Stimulated activated naive CD8-positive, alpha-beta T cell treated with anti-CD3 and anti-CD28 coated beads, Interleukin-15, Interleukin-2, amounts not matched to agents 100 ng/mL and 50 ng/mL, for 24 hours (primary cell): ENCODE measurements around the gene CYB5D1.

ENCODE experiments used
- H3K27ac Mint-ChIP-seq: one replicate; pipeline ENCODE4 v1.8.0; 2021; ENCODE audit warnings: mild to moderate bottlenecking, mixed read lengths
- H3K27me3 Mint-ChIP-seq: one replicate; pipeline ENCODE4 v1.8.0; 2021; ENCODE audit warnings: mixed read lengths
- H3K36me3 Mint-ChIP-seq: one replicate; pipeline ENCODE4 v1.8.0; 2021; ENCODE audit warnings: low read depth, mixed read lengths
- H3K4me1 Mint-ChIP-seq: one replicate; pipeline ENCODE4 v1.8.0; 2021; ENCODE audit warnings: low read depth, mixed read lengths
- H3K4me3 Mint-ChIP-seq: one replicate; pipeline ENCODE4 v1.8.0; 2021; ENCODE audit warnings: mild to moderate bottlenecking, mixed read lengths
- H3K9me3 Mint-ChIP-seq: one replicate; pipeline ENCODE4 v1.8.0; 2021; ENCODE audit warnings: mixed read lengths

The CYB5D1 gene

DNA sequence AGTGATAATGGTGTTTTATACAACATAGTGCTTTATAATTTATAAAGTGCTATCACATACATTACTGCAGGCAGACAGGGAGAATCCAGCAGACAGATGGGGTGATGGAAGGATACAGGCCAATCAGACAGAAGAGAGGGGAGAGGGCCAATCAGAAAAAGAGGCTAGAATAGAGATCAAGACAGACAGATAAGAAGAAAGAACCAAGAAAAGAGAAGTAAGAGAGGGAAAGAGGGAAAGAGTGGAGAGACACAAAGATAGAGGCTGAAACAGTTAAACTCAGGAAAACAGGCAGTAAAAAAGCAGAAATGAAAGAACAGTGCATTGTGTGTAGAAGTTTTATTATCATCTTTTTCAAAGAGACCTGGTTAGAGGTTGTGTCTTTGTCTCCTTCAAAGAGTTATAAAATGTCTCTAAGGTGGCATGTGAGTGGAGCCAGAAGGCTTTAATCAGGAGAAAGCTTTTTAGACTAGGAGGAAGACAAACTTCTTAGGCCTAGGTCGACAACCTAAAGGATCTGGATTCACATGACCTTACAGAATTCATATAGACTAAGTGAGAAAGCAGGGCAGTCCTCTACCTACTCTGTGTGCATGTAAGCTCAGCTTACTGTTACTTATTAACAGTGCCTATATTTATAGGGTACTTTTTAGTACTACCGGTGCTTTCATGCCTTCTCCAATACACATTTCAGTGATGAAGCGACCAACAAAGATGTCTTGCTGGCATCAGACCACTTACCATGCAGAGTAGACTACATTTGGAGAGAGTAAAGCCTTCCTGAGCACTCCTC, 22.5 kb downstream of the CYB5D1 start:
- H3K4me3 Mint-ChIP-seq, result no peak overlapping the region
- peaks cover 4% of the 10 kb centered on the region for H3K4me1 Mint-ChIP-seq
- H3K36me3 Mint-ChIP-seq, result peaks cover 11% of the 10 kb centered on the region
- H3K9me3 Mint-ChIP-seq, result no peaks in the 10 kb centered on the region
- no peak overlapping the region for H3K27ac Mint-ChIP-seq
- H3K27me3 Mint-ChIP-seq, result no peaks in the 10 kb centered on the region

DNA sequence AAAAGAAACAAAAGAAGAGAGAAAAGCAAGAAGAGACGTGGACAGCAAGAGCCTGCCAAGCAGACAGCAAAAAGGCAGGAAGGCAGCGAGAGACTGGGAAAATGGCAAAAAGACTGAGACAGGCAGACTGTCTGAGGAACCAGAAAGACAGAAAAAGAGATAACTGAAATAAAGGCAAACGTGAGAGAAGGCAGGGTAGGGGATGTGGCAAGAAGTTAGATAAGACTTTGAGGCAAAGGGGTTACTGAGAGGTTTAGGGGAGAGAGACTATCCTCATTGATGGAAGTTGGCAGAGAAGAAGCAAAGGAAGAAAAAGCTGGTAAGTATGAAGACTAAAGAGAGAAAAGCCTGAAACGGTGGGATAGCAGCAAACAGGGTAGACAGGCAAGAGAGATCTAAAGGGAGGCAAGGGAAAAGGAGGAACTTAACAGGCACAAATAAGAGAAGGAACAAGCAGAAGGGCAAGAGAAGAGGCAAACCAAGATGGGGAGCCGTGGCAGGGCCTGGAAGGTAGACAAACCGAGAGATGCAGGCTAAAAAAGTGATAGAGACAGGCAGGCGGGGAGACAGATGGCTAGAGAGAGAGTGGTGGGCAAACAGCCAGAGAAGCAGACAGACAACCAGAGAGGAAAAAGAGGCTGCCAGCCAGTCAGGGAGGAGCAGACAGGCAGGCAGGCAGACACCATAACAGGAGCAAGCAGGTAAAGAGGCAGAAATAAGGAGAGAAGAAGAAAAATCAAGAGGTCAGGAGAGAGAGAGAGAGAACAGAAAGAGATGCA, 23.7 kb downstream of the CYB5D1 start:
- Mint-ChIP-seq H3K27ac (no peak overlapping the region), H3K4me1 (peaks cover under 1% of the 10 kb centered on the region), H3K9me3 (no peaks in the 10 kb centered on the region), H3K27me3 (no peaks in the 10 kb centered on the region), H3K36me3 (peaks cover under 1% of the 10 kb centered on the region), H3K4me3 (no peak overlapping the region)

DNA sequence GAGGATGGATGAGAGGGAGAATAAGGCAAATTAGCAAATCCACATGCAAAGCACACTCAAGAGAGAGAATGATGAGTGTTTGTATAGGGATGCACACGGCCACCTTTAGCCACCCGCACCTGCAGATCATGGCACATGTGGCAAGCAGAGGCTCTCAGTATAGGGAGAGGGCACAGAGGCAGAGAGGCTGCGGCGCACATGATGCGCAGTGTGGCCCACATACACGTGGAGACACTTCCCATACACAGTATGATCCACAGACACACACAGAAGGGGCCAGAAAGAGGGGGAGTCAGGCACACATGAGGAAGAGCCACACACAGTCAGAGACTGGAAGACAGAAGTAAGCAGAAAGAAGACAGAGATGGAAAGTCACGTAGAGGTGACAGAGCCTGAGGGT, 24.3 kb downstream of the CYB5D1 start:
- H3K27ac Mint-ChIP-seq, result no peak overlapping the region
- no peak overlapping the region for H3K4me3 Mint-ChIP-seq
- no peaks in the 10 kb centered on the region for H3K9me3 Mint-ChIP-seq
- H3K36me3 Mint-ChIP-seq, result no peaks in the 10 kb centered on the region
- no peaks in the 10 kb centered on the region for H3K27me3 Mint-ChIP-seq
- H3K4me1 Mint-ChIP-seq, result no peaks in the 10 kb centered on the region

DNA sequence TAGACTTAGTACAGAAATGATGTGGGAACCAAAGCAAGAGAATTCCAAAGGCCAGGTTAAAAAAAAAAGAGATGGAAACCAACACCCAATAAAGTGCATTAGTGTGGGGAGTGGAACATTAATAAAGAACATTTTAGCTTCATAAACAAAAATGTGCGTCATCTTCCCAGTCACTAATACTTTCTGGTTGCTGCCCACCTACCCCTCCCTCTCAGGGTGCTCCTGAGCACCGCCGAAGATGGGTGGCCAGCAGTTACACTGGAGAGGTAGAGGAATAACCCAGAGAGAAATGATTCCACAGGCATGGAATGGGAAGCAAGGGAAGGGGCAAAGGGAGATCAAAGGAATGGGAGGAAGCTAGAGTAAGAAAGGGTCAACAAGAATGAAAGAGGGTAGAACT, 24.8 kb downstream of the CYB5D1 start:
- Mint-ChIP-seq H3K4me3 (no peak overlapping the region), H3K27me3 (no peaks in the 10 kb centered on the region), H3K9me3 (no peaks in the 10 kb centered on the region), H3K27ac (no peak overlapping the region), H3K36me3 (no peaks in the 10 kb centered on the region), H3K4me1 (no peaks in the 10 kb centered on the region)

DNA sequence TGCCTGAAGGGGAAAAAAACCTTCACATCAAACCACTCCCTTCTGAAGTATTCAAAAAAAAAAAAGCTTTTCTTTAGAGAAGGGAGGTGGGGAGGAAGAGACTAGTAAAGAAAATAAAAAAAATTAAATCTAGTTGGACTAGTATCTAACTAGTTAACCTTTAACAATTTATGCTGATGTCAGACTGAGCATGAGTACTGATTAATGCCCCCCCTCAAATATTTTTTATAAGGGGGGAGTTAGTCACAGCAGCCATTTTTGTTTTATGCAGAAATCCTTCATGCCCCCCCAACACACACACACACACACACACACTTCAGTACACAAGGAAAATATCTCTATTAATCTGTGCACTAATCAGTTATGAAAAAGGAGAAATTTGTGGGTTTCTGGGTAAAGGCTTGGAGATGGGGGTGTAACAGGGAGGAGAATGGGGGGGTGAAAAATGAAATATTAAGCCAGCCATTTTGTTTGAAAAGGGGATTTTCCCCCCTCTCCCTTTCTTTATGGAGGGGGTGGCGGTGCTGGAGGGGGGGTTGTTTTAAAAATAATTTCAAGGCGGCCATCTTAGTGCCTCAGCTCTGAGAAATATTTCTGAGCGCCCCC, 26.1 kb downstream of the CYB5D1 start:
- Mint-ChIP-seq H3K27ac (peak overlapping the region; percentile 80), H3K9me3 (no peaks in the 10 kb centered on the region), H3K36me3 (no peaks in the 10 kb centered on the region), H3K27me3 (no peaks in the 10 kb centered on the region), H3K4me3 (peak overlapping the region; percentile 74), H3K4me1 (no peaks in the 10 kb centered on the region)

DNA sequence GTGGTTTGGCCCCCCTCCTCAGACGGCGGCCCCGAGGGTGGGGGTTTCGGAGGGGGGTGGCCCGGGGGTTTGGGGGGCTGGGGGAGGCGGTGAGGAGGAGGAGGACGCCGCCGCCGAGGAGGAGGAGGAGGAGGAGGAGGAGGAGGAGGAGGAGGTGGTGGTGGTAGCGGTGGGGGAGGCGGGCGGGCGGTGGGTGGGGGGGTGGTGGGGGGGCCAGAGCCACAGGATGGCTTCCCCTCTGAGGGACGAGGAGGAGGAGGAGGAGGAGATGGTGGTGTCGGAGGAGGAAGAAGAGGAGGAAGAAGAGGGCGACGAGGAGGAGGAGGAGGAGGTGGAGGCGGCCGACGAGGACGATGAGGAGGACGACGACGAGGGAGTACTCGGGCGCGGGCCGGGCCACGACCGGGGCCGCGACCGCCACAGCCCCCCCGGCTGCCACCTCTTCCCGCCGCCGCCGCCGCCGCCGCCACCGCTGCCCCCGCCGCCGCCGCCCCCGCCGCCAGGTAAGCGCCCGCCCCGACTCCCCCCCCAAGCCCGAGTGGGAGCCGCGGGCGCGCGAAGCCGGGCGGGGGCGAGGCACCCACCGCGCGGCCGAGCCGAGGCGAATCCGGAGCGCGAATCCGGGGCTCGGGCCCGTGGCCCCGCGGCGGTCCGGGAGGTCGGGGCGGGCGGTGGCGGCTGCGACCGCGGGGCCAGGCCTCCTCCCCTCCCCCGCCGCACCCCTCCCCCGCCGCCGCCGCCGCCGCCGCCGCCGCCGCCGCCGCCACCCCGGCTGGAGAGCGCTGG, 27.0 kb downstream of the CYB5D1 start:
- Mint-ChIP-seq H3K4me1 (no peaks in the 10 kb centered on the region), H3K9me3 (no peaks in the 10 kb centered on the region), H3K4me3 (peak overlapping the region; percentile 69), H3K27ac (peak overlapping the region; percentile 83), H3K27me3 (no peaks in the 10 kb centered on the region), H3K36me3 (peaks cover 5% of the 10 kb centered on the region)

DNA sequence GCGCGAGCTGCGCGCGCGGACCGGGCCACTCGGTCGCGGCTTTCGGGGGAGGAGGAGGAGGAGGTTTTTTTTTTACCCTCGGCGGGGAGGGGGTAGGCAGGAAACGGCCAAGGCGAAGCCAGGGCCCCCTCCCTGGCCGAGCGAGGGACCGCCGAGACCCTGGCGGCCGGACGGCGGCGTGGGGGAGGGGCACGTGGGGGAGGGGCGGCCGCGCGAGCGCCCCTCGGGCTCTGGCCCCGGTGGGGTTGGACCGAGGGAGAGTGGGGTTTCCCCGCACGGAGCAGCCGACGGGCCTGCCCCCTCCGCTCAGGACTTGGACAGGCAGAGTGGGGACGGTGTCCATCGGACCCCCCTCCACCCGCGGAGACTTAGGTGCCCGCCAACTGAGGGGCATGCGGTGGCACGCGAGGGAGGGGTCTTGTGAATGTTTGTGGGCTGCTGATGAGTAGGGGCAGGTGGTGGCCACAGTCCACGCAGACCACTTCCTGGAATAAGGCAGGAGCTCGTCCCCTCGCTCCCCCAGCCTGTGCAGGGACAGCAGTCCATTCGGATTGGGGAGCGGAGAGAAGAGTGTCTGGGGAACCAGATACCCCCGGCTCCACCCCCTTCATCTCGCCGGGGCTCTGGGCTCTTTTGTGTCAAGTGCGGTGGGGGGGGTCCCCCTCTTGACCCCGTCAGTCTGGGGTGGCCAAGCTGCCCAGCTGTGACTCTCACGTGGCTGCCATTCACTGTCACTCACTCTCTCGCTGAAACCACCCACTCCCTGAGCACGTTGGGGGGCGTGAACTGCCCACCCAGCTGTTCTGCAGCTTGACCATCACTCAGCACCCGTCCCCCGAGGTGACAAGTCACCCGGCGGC, 27.8 kb downstream of the CYB5D1 start:
- no peak overlapping the region for H3K4me3 Mint-ChIP-seq
- no peaks in the 10 kb centered on the region for H3K9me3 Mint-ChIP-seq
- H3K27me3 Mint-ChIP-seq, result no peaks in the 10 kb centered on the region
- peaks cover 3% of the 10 kb centered on the region for H3K4me1 Mint-ChIP-seq
- peaks cover 11% of the 10 kb centered on the region for H3K36me3 Mint-ChIP-seq
- H3K27ac Mint-ChIP-seq, result no peak overlapping the region

DNA sequence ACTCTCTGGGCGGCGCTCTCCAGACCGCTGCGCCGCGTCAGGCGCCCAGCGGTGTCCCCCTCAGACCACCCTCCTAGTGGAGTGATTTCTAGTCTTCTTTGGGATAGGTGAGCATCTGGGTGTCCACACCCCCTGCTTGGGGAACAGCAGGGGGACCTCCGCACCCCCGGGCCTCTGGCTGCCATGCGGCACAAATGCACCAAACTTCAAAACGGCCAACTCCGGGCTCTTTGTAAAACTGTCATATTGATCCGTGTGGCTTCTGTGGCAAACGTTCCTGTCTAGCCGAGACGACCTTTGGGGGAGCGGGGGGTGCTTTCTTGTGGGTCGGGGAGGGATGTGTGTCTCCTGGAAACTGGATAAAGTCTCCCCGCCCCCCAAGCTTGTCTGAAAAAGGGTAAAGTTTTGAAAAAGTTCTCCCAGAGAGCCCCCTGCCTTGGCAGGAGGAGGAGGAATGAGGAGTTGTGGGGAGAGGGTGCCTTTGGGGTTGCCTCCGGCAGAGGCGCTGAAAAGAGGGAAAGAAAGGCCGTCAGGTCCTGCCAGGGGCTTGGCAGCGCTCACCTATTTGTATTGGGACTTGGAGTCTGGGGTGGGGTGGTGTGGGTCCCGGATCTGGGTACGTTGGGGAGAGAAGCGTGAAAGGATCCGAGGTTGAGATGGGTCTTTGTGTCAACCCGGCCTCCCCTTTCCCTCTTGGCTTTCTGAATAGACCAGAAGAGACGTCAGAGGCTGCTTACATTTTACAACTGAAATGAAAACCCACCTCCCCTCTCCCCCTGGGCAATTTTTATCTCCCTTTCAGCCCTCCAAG, 28.6 kb downstream of the CYB5D1 start:
- H3K9me3 Mint-ChIP-seq, result no peaks in the 10 kb centered on the region
- peaks cover 4% of the 10 kb centered on the region for H3K4me1 Mint-ChIP-seq
- no peak overlapping the region for H3K27ac Mint-ChIP-seq
- H3K4me3 Mint-ChIP-seq, result no peak overlapping the region
- peaks cover 20% of the 10 kb centered on the region for H3K36me3 Mint-ChIP-seq
- no peaks in the 10 kb centered on the region for H3K27me3 Mint-ChIP-seq

DNA sequence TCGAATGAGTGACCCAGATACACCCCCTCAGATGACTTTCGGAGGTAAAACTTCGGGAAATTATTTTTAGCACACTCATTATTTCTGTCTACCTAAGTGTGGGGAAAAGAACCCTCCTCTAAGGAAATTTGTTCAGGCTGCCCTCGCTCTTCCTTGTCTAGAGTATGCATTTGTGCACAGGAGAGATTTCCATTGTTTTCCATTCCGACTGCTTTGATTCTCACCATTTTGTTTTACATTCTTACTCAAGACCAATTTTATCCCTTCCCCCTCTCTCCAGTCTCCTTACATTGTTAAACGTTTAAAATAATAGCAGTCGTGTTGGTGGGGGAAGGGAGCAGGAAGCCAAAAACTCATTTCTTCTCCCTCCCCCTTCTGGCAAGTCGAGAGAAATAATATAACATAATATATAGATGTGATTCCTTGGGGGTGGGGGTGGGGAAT, 29.3 kb downstream of the CYB5D1 start:
- no peak overlapping the region for H3K4me3 Mint-ChIP-seq
- peaks cover 4% of the 10 kb centered on the region for H3K4me1 Mint-ChIP-seq
- no peak overlapping the region for H3K27ac Mint-ChIP-seq
- H3K27me3 Mint-ChIP-seq, result no peaks in the 10 kb centered on the region
- peaks cover 26% of the 10 kb centered on the region for H3K36me3 Mint-ChIP-seq
- no peaks in the 10 kb centered on the region for H3K9me3 Mint-ChIP-seq

DNA sequence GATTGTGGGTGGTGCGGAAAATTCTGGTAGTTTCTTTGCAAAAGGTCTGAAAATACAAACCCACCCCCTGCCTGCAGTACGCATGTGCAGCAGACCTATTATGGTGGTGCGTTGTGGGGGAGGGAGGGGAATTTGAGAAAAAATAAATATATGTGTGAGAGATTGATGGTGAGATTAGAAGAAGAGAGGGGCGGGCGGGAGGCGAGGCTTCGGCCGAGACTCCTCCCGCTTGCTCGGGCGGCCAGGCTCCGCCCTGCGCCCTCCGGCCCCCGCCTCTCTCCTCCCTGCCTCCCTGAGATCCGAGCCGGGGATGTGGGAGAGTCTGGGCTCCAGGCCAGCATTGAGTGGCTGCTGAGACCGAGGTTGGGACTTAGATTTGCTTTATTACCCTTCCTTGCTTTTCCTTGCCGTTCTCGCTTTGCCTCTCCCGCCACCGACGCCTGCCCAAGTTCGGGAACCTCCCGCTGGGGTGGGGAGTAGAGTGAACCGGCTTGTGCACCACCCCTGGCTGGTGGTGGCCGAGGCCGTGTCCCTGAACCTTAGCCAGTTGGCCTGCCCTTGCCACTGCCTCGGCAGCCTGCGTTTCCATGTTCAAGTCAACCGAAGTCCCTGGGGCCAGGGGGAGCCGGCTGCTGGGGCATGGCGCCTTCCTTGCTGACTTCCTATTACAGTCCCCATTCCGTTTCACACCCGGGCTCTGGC, 29.8 kb downstream of the CYB5D1 start:
- peaks cover 28% of the 10 kb centered on the region for H3K36me3 Mint-ChIP-seq
- no peaks in the 10 kb centered on the region for H3K27me3 Mint-ChIP-seq
- H3K4me1 Mint-ChIP-seq, result peaks cover 4% of the 10 kb centered on the region
- no peak overlapping the region for H3K4me3 Mint-ChIP-seq
- no peak overlapping the region for H3K27ac Mint-ChIP-seq
- H3K9me3 Mint-ChIP-seq, result no peaks in the 10 kb centered on the region

DNA sequence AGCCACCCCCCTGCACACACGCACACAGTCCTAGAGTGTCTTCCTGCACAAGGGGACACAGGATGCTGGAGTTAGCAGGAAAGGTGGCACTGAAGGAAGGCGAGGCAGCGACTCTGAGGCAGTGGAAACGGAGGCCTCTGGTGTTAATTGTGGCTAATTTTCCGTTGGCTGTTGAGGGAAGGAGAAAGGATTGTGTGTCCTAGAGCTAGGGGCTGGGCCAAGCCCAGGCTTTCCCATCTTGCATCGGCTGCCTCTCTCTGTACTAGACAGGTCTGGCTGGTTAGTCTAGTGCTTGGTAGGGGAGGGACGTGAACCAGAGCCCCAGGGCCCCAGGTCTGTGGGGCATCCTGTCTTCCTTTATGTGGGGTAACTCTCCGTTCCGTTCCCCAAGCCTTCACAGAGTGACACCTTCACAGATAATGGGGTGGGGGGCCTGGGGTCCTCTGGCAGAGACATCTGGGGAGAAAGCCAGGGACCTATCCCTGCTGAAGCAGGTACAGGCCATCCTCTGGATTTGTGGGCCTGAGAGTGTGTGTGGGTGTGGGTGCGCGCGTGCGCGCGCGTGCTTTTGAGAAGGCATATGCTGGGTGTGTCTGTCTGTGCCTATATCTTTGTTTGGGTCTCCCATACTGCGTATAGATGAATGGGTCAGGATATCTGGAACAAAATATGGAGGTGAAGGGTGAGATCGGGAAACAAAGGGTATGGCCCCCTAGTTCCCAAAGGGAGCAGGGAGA, 30.5 kb downstream of the CYB5D1 start, which contains the start of gene CHD3:
Gene CHD3 (plus strand): TSS at position 606 of the 737 bp plus-strand sequence. CDS start 212 bp downstream, outside the sequence.
- Mint-ChIP-seq H3K27ac (no peak within 1 kb of the TSS), H3K36me3 (peaks cover 31% of the 10 kb centered on the region), H3K9me3 (no peaks in the 10 kb centered on the region), H3K27me3 (no peaks in the 10 kb centered on the region), H3K4me3 (no peak within 1 kb of the TSS), H3K4me1 (peaks cover 4% of the 10 kb centered on the region)

DNA sequence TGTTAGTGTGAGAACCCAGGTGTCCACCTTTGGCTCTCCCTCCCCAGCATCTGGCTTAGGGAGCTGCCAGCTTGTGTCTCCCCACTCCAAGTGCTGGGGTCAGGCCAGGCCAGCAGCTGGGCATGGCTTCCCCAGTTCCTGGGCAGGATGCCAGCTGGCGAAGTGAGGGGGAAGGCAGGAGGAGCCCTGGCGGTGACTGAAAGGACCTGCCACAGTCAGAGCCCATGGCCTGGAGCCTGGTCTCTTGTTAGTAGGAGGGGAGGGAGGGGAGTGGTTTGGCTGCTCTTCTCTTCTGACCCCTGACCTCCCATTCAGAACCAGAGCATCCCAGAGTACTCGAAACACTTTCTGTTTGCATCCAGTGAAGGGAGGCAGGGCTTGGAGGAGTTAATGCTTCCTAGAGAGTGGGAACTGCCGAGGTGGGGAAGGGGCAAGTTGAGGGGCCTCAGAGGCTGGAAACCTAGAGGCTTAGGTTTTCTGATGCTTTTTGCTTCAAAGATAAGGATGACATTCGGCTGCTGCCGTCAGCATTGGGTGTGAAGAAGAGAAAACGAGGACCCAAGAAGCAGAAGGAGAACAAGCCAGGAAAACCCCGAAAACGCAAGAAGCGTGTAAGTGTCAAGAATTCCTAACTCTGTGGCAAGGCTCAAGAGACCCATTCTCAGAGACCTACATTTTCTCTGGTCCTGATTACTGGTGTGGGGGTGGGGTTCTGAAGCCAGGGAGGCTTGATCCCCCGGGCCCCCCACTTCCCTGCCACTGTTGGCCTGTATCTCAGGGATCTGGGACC, 31.6 kb downstream of the CYB5D1 start:
- no peak overlapping the region for H3K4me3 Mint-ChIP-seq
- peaks cover 4% of the 10 kb centered on the region for H3K4me1 Mint-ChIP-seq
- H3K36me3 Mint-ChIP-seq, result peaks cover 41% of the 10 kb centered on the region
- H3K27me3 Mint-ChIP-seq, result no peaks in the 10 kb centered on the region
- H3K9me3 Mint-ChIP-seq, result no peaks in the 10 kb centered on the region
- H3K27ac Mint-ChIP-seq, result no peak overlapping the region
